Transverse colon (tissue), 4 donors: ENCODE measurements around the gene ARHGAP12. TPM values are rescaled to one million over a fixed set of nuclear protein-coding genes. Genes with fewer than 3 reads are reported as not detected.
A peak's percentile ranks its signal among the peaks of the same experiment; 100 is the strongest.

Experiments
- DNase-seq: peaks from one replicate; pipeline ENCODE4 v3.0.0-alpha.2; 2019
- H3K27ac ChIP-seq, 4 donors: fragments of 200-600 bp; sonication (generic); 2 replicates each; pipeline ENCODE4 v1.5.1; 2016 to 2018; ENCODE audit warnings: inconsistent platforms in 4 of 4
- H3K27me3 ChIP-seq: fragments of 200-600 bp; sonication (generic); 2 replicates; pipeline ENCODE4 v1.5.1; 2017; ENCODE audit warnings: inconsistent platforms
- H3K36me3 ChIP-seq, 4 donors: fragments of 200-600 bp; sonication (generic); 2 replicates each; pipeline ENCODE4 v1.5.1; 2017 to 2019; ENCODE audit warnings: inconsistent platforms in 4 of 4
- H3K4me1 ChIP-seq, 4 donors: fragments of 200-600 bp; sonication (generic); 2 replicates each; pipeline ENCODE4 v1.5.1; 2017 to 2020; ENCODE audit warnings: inconsistent platforms in 4 of 4
- H3K4me3 ChIP-seq, 4 donors: fragments of 200-600 bp; sonication (generic); 1 replicate in 1 of 4; 2 replicates in 3 of 4; pipeline versions ENCODE4 v1.5.1 to v1.6.1; 2017 to 2019; ENCODE audit warnings: inconsistent platforms in 4 of 4
- H3K9me3 ChIP-seq, 2 donors: fragments of 200-600 bp; sonication (generic); 2 replicates each; pipeline ENCODE4 v1.5.1; 2017 to 2019; ENCODE audit warnings: inconsistent platforms in 2 of 2
- EP300 ChIP-seq: sonication (generic); formaldehyde crosslinking; IDR thresholded peaks from one replicate; pipeline ENCODE4 v1.6.1; 2017; ENCODE audit warnings: antibody characterized with exemption, low read depth
- POLR2A ChIP-seq: fragments of 450-650 bp; IDR thresholded peaks from one replicate; pipeline ENCODE4 v1.6.1; 2016; ENCODE audit warnings: antibody characterized with exemption, mild to moderate bottlenecking, moderate library complexity
- POLR2AphosphoS5 ChIP-seq, 3 donors: sonication (generic); formaldehyde crosslinking; IDR thresholded peaks; one replicate each; pipeline ENCODE4 v1.6.1; 2016; ENCODE audit warnings: antibody characterized with exemption in 3 of 3
- WGBS, 2 donors: methylation state at CpG; one replicate each; pipeline ENCODE4 v1.1.5; 2018; ENCODE audit warnings: low coverage in 1 of 2; 5-methylcytosine and 5-hydroxymethylcytosine counted together
- in situ Hi-C, 4 donors: fragments of 200-750 bp; cut with MboI; loops; one replicate each; pipeline versions ENCODE4 v1.15.0 to v1.15.1; 2017; ENCODE audit warnings: low sequenced_read_pairs in 3 of 4, low pct_ligation_motif_present in 1 of 4, low pct_unique_long_range_greater_than_20kb in 1 of 4
- intact Hi-C: fragments of 100-400 bp; cut with DNase I; formaldehyde crosslinking; loops from one replicate; pipeline ENCODE4 v1.15.1; 2023; ENCODE audit warnings: low total_unique reads
- total RNA-seq, 4 donors: library from RNA; depleted of rRNA; stranded (reverse); fragments of >200 nt; gene quantifications; one replicate each; pipeline ENCODE4 v1.1.0, GENCODE V29; 2016
- TF ChIP-seq, protein P1 (sequence below), 5 experiments: fragments of 200-600 bp in 3 of 5; fragments of 450-650 bp in 2 of 5; sonication (generic) in 3 of 5; IDR thresholded peaks; 1 replicate in 2 of 5; 2 replicates in 3 of 5; pipeline ENCODE4 v1.5.1; 2016 to 2017; ENCODE audit warnings: antibody characterized with exemption in 5 of 5, inconsistent platforms in 3 of 5, mild to moderate bottlenecking in 2 of 5, moderate library complexity in 1 of 5

The ARHGAP12 gene
- 10 to 100 TPM; 19.9 to 60.5 (median 46.1) TPM for total RNA-seq

DNA sequence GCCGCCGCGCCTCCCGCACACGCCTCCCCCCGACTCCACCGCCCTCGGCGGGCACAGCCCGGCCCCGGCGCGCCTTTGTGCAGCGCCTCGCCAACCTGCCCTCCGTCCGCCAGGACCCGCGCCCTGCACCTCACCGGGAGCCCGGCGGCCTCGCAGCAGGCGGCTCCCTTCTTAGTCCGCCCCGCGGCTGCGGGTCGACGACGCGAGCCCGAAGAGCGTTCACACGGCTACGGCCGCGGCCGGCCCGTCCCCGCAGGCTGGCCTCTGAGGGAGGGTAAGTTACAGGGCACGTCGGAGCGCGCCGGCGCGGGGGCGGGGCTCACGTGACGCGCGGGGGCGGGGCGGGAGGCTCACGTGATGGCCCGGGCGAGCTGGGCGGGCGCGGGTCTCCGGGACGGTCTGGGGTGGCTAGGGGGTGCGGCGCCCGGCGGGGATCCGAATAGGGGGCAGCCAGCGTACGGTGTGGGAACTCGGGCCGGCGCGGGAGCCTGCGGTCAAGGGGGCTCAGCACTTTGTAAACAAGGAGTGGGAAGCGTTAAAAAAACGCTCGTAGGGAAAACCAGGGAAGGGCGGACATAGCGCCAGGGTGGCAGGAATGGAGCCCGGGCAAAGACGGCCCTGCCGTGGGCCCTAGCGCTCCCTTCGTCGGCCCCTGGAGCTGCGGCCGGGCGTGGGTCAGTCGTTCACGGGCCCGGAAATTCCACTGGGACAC lies at the start of gene ARHGAP12:
ARHGAP12 (minus strand) TSS at position 283 of the 712 bp plus-strand sequence. CDS start 19,976 bp downstream, outside the sequence.
- intact Hi-C loops (no loop called here), in situ Hi-C loops (no loop called here)
- Histone ChIP-seq H3K4me1 (peaks cover 8 to 39% (median 24%) of the 10 kb centered on the region in 4 donors), H3K36me3 (no peaks in the 10 kb centered on the region), H3K9me3 (no peaks in the 10 kb centered on the region), H3K4me3 (peak within 1 kb of the TSS; percentile 78 to 99 (median 94)), H3K27ac (peak within 1 kb of the TSS; percentile 96 to 98 (median 98)), H3K27me3 (no peaks in the 10 kb centered on the region)
- no peak for TF ChIP-seq EP300
- TF ChIP-seq, protein P1, sequence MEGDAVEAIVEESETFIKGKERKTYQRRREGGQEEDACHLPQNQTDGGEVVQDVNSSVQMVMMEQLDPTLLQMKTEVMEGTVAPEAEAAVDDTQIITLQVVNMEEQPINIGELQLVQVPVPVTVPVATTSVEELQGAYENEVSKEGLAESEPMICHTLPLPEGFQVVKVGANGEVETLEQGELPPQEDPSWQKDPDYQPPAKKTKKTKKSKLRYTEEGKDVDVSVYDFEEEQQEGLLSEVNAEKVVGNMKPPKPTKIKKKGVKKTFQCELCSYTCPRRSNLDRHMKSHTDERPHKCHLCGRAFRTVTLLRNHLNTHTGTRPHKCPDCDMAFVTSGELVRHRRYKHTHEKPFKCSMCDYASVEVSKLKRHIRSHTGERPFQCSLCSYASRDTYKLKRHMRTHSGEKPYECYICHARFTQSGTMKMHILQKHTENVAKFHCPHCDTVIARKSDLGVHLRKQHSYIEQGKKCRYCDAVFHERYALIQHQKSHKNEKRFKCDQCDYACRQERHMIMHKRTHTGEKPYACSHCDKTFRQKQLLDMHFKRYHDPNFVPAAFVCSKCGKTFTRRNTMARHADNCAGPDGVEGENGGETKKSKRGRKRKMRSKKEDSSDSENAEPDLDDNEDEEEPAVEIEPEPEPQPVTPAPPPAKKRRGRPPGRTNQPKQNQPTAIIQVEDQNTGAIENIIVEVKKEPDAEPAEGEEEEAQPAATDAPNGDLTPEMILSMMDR (IDR thresholded peaks at IDR 0.05), result peak in 1 of 5 experiments; percentile 8
- TF ChIP-seq POLR2A, result peak; percentile 95
- TF ChIP-seq POLR2AphosphoS5 (IDR thresholded peaks at IDR 0.05), result peak; percentile 98 to 100 (median 99)
- peak; percentile 94 for DNase-seq
- WGBS, 2 donors, result 1% methylated on average over 37 of the region's 92 CpGs; no CpG with 5 or more reads in 1 of the 2 donors

DNA sequence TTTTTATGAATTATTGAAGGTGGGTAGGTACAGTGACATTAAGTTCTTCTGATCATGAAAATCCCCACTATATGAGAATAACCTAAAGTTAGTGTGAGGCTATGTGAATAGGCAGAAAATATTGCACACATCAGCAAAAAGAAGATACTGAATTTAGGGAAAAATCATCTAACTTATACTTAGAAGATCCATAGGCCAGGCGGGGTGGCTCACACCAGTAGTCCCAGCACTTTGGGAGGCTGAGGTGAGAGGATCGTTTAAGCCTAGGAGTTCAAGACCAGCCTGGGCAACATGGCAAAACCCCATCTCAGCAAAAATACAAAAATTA lies 49.5 kb upstream of the ARHGAP12 start:
- DNase-seq, result no peak
- H3K27ac ChIP-seq, result no peak overlapping the region
- WGBS, 2 donors, result 74% methylated on average over 2 of the region's 2 CpGs; no CpG with 5 or more reads in 1 of the 2 donors
- no peak overlapping the region for H3K4me3 ChIP-seq
- no peaks in the 10 kb centered on the region for H3K9me3 ChIP-seq
- TF ChIP-seq POLR2AphosphoS5 (IDR thresholded peaks at IDR 0.05) (no peak), POLR2A (no peak), EP300 (no peak)
- TF ChIP-seq, protein P1 (IDR thresholded peaks at IDR 0.05), result no peak
- no peaks in the 10 kb centered on the region for H3K36me3 ChIP-seq
- H3K4me1 ChIP-seq, result peaks cover 0 to 8% (median 0%) of the 10 kb centered on the region in 4 donors
- intact Hi-C loops, result no loop called here
- H3K27me3 ChIP-seq, result no peaks in the 10 kb centered on the region
- in situ Hi-C loops, result no loop called here

DNA sequence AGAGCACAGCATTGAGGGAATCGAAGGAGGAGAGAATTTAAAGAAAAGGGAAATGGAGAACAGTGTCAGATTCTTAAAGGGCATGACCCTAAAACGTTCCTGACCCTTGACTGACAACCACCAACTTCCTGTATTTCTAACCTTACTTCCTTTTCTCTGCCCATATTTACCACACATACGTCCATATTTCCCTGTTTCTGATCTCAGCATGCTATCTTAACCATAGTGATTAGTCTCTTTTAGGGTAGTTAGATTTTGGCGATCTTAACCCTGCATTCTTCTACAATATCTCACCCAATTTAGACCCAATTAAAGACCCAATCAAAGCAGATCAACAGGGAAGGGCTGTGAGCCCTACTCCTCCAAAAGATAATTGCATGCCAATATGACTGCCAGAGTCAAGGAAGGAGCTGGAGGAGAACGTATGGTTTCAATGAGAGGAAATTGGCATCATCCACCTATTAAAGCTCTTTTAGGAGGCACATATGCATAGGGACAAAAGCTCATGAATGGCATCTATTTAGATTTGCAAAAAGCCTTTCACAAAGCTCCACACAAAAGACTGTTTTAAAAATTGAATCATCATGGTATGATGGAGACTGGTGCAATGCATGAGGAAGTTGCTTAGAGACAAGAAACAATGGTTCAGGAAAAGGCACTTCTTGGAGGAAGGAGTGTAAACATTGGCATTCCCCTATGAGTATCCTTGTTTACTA lies 49.0 kb upstream of the ARHGAP12 start:
- Histone ChIP-seq H3K36me3 (no peaks in the 10 kb centered on the region), H3K27me3 (no peaks in the 10 kb centered on the region), H3K9me3 (no peaks in the 10 kb centered on the region), H3K4me3 (no peak overlapping the region), H3K27ac (no peak overlapping the region), H3K4me1 (peaks cover 0 to 8% (median 0%) of the 10 kb centered on the region in 4 donors)
- in situ Hi-C loops (no loop called here), intact Hi-C loops (no loop called here)
- no peak for DNase-seq
- TF ChIP-seq EP300, result no peak
- no peak for TF ChIP-seq POLR2A
- no peak for TF ChIP-seq POLR2AphosphoS5 (IDR thresholded peaks at IDR 0.05)
- TF ChIP-seq, protein P1 (IDR thresholded peaks at IDR 0.05), result no peak
- 61 to 62% methylated on average over 3 to 5 of the region's 5 CpGs for WGBS, 2 donors

DNA sequence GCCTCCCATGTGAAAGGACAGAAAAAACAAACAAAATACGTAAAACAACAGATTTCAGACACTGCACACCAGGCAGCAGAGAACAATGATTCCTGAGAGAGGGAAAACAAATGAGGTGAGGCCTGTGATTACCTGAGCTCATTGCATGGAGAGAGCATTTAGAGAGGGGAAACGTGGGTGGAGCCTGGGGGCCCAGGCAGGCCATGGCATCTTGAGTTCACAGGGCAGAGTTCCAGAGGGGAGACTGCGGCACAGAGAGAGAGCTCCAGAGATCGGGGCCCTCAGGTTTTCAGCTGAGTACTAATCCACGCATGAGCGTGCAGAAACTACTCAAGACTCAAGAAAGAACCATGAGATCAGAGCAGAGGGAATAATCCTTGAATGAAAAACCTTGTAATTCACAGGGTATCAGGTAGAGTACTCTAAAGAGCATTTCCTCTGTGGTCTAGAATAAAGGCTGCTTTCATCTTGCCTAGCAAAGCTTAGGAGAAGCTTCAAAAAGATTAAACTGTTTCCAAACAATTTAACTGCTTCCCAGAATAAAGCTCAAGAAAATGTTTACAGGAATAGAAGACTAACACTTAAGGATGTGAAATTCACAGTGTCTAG lies 46.6 kb upstream of the ARHGAP12 start:
- no peaks in the 10 kb centered on the region for H3K9me3 ChIP-seq
- TF ChIP-seq POLR2A (no peak), POLR2AphosphoS5 (IDR thresholded peaks at IDR 0.05) (no peak), EP300 (no peak)
- TF ChIP-seq, protein P1 (IDR thresholded peaks at IDR 0.05), result no peak
- no peaks in the 10 kb centered on the region for H3K36me3 ChIP-seq
- H3K4me1 ChIP-seq, result peaks cover 0 to 8% (median 0%) of the 10 kb centered on the region in 4 donors
- DNase-seq, result no peak
- H3K27ac ChIP-seq, result no peak overlapping the region
- H3K4me3 ChIP-seq, result no peak overlapping the region
- WGBS, 2 donors, result 87 to 92% methylated on average over 6 of the region's 6 CpGs
- in situ Hi-C loops, result no loop called here
- H3K27me3 ChIP-seq, result no peaks in the 10 kb centered on the region
- intact Hi-C loops, result no loop called here
